MCF 10A (cell line): ENCODE results near the gene NXPE1. TPM values are rescaled to one million over a fixed set of nuclear protein-coding genes. Genes with fewer than 3 reads are reported as not detected.
"Not testable (repeated sequence)": the region's sequence is repeated elsewhere in the genome, so short reads cannot be mapped to it uniquely, and the experiment has no call there.

Experiments
- Bru-seq: library from RNA; stranded (reverse); fragments of 400-500 nt; gene quantifications from one replicate; lab custom pipeline; 2021; lab: Mats Ljungman, UMichigan
- BruChase-seq, 2 experiments: library from RNA; stranded (reverse); fragments of 400-500 nt; gene quantifications; one replicate each; lab custom pipeline; 2021; lab: Mats Ljungman, UMichigan
- BruUV-seq: library from RNA; stranded (reverse); fragments of 400-500 nt; replicated peaks from 2 replicates; lab custom pipeline; 2021; lab: Mats Ljungman, UMichigan
- CTCF ChIA-PET: fragments of 300-600 bp; sonication (Branson Sonifier 250); formaldehyde crosslinking; extraction: SDS; loops from one replicate; lab custom pipeline; 2021; ENCODE audit warnings: antibody characterized with exemption, inconsistent platforms; lab: Yijun Ruan, JAX
- POLR2A ChIA-PET: fragments of 300-600, 350-650 bp; sonication (Branson Sonifier 250); formaldehyde crosslinking; extraction: SDS; loops from one replicate; lab custom pipeline; 2020; ENCODE audit warnings: antibody characterized with exemption, inconsistent platforms; lab: Yijun Ruan, JAX
- DNase-seq: peaks from one replicate; pipeline ENCODE4 v3.0.0-alpha.2; 2018; ENCODE audit not compliant: unreplicated experiment
- H3K27ac Mint-ChIP-seq: one replicate; pipeline ENCODE4 v1.8.0; 2022; ENCODE audit warnings: mild to moderate bottlenecking, low read depth, mixed read lengths; ENCODE audit not compliant: unreplicated experiment
- H3K27me3 Mint-ChIP-seq: one replicate; pipeline ENCODE4 v1.8.0; 2022; ENCODE audit warnings: mixed read lengths; ENCODE audit not compliant: insufficient read depth, unreplicated experiment
- H3K36me3 Mint-ChIP-seq: one replicate; pipeline ENCODE4 v1.8.0; 2022; ENCODE audit warnings: mild to moderate bottlenecking, moderate library complexity, mixed read lengths; ENCODE audit not compliant: insufficient read depth, unreplicated experiment
- H3K4me1 Mint-ChIP-seq: one replicate; pipeline ENCODE4 v1.8.0; 2022; ENCODE audit warnings: mixed read lengths; ENCODE audit not compliant: insufficient read depth, unreplicated experiment
- H3K4me3 Mint-ChIP-seq: one replicate; pipeline ENCODE4 v1.8.0; 2022; ENCODE audit warnings: mild to moderate bottlenecking, moderate library complexity, mixed read lengths; ENCODE audit not compliant: unreplicated experiment
- H3K9me3 Mint-ChIP-seq: one replicate; pipeline ENCODE4 v1.8.0; 2022; ENCODE audit warnings: mixed read lengths; ENCODE audit not compliant: unreplicated experiment
- intact Hi-C: fragments of 100-400 bp; cut with micrococcal nuclease; formaldehyde crosslinking; loops from 2 replicates; pipeline ENCODE4 v1.14.1; 2022
- long read RNA-seq: library from polyadenylated mRNA; stranded (forward); transcript quantifications from one replicate; pipeline ENCODE4 v2.0.0, GENCODE V29; 2022
- total RNA-seq: library from RNA; stranded (reverse); gene quantifications from 2 replicates; pipeline ENCODE4 v1.2.3, GENCODE V29; 2022
- TF ChIP-seq, protein P1 (sequence below): fragments of 200-600 bp; IDR thresholded peaks from one replicate; pipeline ENCODE4 v1.8.0; 2022; ENCODE audit warnings: antibody characterized with exemption, mild to moderate bottlenecking; ENCODE audit not compliant: unreplicated experiment

Gene NXPE1
- not detected in 2 replicates for total RNA-seq
- not detected for Bru-seq, nascent RNA
- not detected for BruChase-seq, experiment 1, labeled RNA remaining after a 6-hour chase
- BruChase-seq, experiment 2, labeled RNA remaining after a 2-hour chase: not detected
- long read RNA-seq: 0 reads

DNA sequence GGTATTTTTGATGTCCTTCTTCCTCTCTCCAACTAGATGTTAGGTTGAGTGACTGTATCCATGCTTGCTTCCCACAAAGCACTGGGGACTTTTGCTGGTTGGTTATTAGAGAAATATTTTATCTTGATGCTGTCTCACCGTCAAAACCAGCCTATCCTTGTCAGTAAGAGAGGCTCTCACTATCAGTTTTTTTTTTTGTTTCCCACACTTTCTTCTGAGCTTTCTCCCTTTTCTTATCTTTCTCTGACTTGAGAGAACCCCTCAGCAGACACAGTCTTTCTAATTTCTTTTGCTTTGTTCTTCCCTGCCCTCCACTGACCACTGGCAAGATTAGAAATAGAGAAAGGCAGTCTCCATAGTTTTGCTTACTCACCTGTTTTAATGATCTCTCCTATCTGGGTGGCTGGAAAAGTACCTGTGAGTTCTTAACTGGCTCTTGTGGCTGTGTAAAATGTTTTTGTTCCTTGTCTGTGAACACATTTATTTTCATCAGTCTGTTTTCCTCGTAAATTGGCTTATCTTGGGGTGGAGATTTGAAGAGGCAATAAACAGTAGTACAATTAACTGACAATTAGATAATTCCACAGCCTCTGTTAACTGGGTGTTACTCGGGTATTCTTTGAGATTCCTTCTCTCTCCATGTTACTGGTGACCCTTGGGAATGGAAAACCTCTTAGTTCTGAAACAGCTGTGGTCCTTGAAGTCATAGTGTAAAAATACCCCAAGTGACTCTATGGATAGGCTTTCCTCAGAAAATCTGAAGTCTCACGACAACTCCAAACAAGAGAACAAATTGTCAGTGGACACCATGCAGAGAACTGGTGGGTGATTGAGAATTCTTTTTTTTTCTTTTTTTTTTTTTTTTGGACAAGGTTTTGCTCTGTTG lies at the start of gene NXPE1:
TSS of gene NXPE1 (minus strand) at position 457 of the 886 bp plus-strand sequence. CDS start 8,680 bp downstream, outside the sequence.
- no peak within 1 kb of the TSS for H3K27ac Mint-ChIP-seq
- intact Hi-C loops: no loop called here
- TF ChIP-seq, protein P1, sequence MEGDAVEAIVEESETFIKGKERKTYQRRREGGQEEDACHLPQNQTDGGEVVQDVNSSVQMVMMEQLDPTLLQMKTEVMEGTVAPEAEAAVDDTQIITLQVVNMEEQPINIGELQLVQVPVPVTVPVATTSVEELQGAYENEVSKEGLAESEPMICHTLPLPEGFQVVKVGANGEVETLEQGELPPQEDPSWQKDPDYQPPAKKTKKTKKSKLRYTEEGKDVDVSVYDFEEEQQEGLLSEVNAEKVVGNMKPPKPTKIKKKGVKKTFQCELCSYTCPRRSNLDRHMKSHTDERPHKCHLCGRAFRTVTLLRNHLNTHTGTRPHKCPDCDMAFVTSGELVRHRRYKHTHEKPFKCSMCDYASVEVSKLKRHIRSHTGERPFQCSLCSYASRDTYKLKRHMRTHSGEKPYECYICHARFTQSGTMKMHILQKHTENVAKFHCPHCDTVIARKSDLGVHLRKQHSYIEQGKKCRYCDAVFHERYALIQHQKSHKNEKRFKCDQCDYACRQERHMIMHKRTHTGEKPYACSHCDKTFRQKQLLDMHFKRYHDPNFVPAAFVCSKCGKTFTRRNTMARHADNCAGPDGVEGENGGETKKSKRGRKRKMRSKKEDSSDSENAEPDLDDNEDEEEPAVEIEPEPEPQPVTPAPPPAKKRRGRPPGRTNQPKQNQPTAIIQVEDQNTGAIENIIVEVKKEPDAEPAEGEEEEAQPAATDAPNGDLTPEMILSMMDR: no peak
- H3K27me3 Mint-ChIP-seq: no peaks in the 10 kb centered on the region
- no TSS peak for BruUV-seq
- H3K36me3 Mint-ChIP-seq: no peaks in the 10 kb centered on the region
- POLR2A ChIA-PET: no interaction called here
- no peaks in the 10 kb centered on the region for H3K9me3 Mint-ChIP-seq
- no peak within 1 kb of the TSS for H3K4me3 Mint-ChIP-seq
- H3K4me1 Mint-ChIP-seq: no peaks in the 10 kb centered on the region
- CTCF ChIA-PET: interaction anchor here (0.6 to 1.1 kb wide), 2 partner anchors 20 to 212 kb away, joined by 3 to 4 read pairs; no protein-coding TSS in a partner anchor
- no peak for DNase-seq

DNA sequence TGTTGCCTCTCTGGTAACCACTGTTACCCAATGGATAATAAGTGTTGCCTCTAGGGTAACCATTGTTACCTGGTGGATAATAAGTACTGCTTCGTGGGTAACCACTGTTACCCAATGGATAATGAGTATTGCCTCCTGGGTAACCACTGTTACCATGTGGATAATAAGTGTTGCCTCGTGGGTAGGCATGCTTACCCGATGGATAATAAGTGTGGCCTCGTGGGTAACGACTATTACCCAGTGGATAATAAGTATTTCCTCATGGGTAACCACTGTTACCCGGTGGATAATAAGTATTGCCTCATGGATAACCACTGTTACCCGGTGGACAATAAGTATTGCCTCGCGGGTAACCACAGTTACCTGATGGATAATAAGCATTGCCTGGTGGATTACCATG lies 49.7 kb upstream of the NXPE1 start:
- Mint-ChIP-seq H3K4me1 (no peaks in the 10 kb centered on the region), H3K4me3 (no peak overlapping the region), H3K9me3 (no peaks in the 10 kb centered on the region), H3K36me3 (peaks cover 5% of the 10 kb centered on the region), H3K27me3 (no peaks in the 10 kb centered on the region), H3K27ac (no peak overlapping the region)
- no peak for DNase-seq
- no TSS peak for BruUV-seq
- intact Hi-C loops: loop anchor here (5.0 kb wide), 1 partner anchor 327 kb away; no protein-coding TSS in a partner anchor
- ChIA-PET POLR2A (no interaction called here), CTCF (no interaction called here)
- TF ChIP-seq, protein P1: no peak

DNA sequence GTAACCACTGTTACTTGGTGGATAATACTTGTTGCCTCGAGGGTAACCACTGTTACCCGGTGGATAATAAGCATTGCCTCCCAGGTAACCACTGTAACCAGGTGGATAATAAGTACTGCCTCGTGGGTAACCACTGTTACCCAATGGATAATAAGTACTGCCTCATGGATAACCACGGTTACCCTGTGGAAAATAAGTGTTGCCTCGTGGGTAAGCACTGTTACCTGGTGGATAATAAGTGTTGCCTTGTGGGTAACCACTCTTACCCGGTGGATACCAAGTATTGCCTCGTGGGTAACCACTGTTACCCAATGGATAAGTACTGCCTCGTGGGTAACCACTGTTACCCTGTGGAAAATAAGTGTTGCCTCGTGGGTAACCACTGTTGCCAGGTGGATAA lies 48.9 kb upstream of the NXPE1 start:
- intact Hi-C loops: loop anchor here (5.0 kb wide), 1 partner anchor 326 kb away; no protein-coding TSS in a partner anchor
- not testable (repeated sequence) for H3K36me3 Mint-ChIP-seq

DNA sequence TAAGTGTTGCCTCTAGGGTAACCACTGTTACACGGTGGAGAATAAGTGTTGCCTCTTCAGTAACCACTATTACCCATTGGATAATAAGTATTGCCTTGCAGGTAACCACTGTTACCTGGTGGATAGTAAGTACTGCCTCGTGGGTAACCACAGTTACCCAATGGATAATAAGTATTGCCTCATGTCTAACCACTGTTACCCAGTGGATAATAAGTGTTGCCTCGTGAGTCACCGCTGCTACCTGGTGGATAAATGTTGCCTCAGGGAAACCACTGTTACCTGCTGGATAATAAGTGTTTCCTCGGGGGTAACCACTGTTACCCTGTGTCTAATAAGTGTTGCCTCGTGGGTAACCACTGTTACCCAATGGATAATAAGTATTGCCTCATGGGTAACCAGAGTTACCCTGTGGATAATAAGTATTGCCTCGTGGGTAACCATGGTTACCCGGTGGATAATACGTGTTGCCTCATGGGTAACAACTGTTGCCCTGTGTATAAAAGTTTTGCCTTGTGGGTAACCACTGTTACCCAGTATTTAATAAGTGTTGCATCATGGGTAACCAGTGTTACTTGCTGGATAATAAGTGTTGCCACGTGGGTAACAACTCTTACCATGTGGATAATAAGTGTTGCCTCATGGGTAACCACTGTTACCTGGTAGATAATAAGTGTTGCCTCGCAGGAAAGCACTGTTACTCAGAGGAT lies 48.2 kb upstream of the NXPE1 start:
- Mint-ChIP-seq H3K4me1 (no peaks in the 10 kb centered on the region), H3K27ac (no peak overlapping the region), H3K36me3 (peaks cover 5% of the 10 kb centered on the region), H3K4me3 (no peak overlapping the region), H3K27me3 (no peaks in the 10 kb centered on the region), H3K9me3 (no peaks in the 10 kb centered on the region)
- TF ChIP-seq, protein P1: no peak
- intact Hi-C loops: loop anchor here (5.0 kb wide), 1 partner anchor 326 kb away; no protein-coding TSS in a partner anchor
- CTCF ChIA-PET: no interaction called here
- POLR2A ChIA-PET: no interaction called here
- peak; percentile 4 for DNase-seq
- BruUV-seq: no TSS peak

More for the DNA sequence above, 48.9 kb upstream of the NXPE1 start:
- H3K4me1 Mint-ChIP-seq, DNase-seq, CTCF ChIA-PET, H3K27ac Mint-ChIP-seq, POLR2A ChIA-PET, BruUV-seq, H3K9me3 Mint-ChIP-seq, H3K4me3 Mint-ChIP-seq, H3K27me3 Mint-ChIP-seq: not testable (repeated sequence)

DNA sequence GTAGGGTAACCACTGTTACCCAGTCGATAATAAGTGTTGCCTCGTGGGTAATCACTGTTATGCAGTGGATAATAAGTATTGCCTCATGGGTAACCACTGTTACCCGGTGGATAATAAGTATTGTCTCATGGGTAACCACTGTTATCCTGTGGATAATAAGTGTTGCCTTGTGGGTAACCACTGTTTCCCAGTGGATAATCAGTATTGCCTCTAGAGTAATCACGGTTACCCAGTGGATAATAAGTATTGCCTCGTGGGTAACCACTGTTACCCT lies 47.1 kb upstream of the NXPE1 start:
- H3K36me3 Mint-ChIP-seq, CTCF ChIA-PET, H3K9me3 Mint-ChIP-seq, POLR2A ChIA-PET, H3K27me3 Mint-ChIP-seq, H3K4me1 Mint-ChIP-seq, DNase-seq, BruUV-seq, H3K4me3 Mint-ChIP-seq, H3K27ac Mint-ChIP-seq: not testable (repeated sequence)
- intact Hi-C loops: loop anchor here (1.0 to 5.0 kb wide), 2 partner anchors 266 to 324 kb away; no protein-coding TSS in a partner anchor
